SIG-M5 (cell line): ENCODE results near the gene TSHZ2.
"Not testable (repeated sequence)": the region's sequence is repeated elsewhere in the genome, so short reads cannot be mapped to it uniquely, and the experiment has no call there.

ENCODE experiments used
- DNase-seq: peaks from one replicate; lab custom pipeline; 2025; lab: John Stamatoyannopoulos, UW

The TSHZ2 gene

GRCh38 chr20:53387983-53388675 lies 416.0 kb downstream of the TSHZ2 start:
- no peak for DNase-seq

- no peak for DNase-seq
Measured at GRCh38 chr20:53389516-53390300, 417.6 kb downstream of the TSHZ2 start.

GRCh38 chr20:53390770-53391169 lies 418.6 kb downstream of the TSHZ2 start:
- DNase-seq = no peak

- DNase-seq = no peak
Measured at GRCh38 chr20:53394433-53394832, 422.3 kb downstream of the TSHZ2 start.

GRCh38 chr20:53395188-53395923 lies 423.2 kb downstream of the TSHZ2 start:
- no peak for DNase-seq

- DNase-seq = no peak
Measured at GRCh38 chr20:53399083-53399482, 426.9 kb downstream of the TSHZ2 start.

- DNase-seq = no peak
Measured at GRCh38 chr20:53399592-53400335, 427.6 kb downstream of the TSHZ2 start.

GRCh38 chr20:53402233-53403005 lies 430.3 kb downstream of the TSHZ2 start:
- no peak for DNase-seq

GRCh38 chr20:53403029-53403428 lies 430.9 kb downstream of the TSHZ2 start:
- no peak for DNase-seq

GRCh38 chr20:53405139-53405538 lies 433.0 kb downstream of the TSHZ2 start:
- DNase-seq = no peak

GRCh38 chr20:53406580-53406979 lies 434.4 kb downstream of the TSHZ2 start:
- DNase-seq = no peak

GRCh38 chr20:53408691-53409446 lies 436.7 kb downstream of the TSHZ2 start:
- DNase-seq = no peak

- no peak for DNase-seq
Measured at GRCh38 chr20:53409447-53409717, 437.2 kb downstream of the TSHZ2 start.

GRCh38 chr20:53411129-53411528 lies 439.0 kb downstream of the TSHZ2 start:
- no peak for DNase-seq

GRCh38 chr20:53411891-53412290 lies 439.7 kb downstream of the TSHZ2 start:
- no peak for DNase-seq

GRCh38 chr20:53412577-53413185 lies 440.5 kb downstream of the TSHZ2 start:
- DNase-seq = no peak

- DNase-seq = no peak
Measured at GRCh38 chr20:53413186-53413631, 441.1 kb downstream of the TSHZ2 start.

- DNase-seq = not testable (repeated sequence)
Measured at GRCh38 chr20:53413845-53414244, 441.7 kb downstream of the TSHZ2 start.

- no peak for DNase-seq
Measured at GRCh38 chr20:53419693-53420460, 447.7 kb downstream of the TSHZ2 start.

- no peak for DNase-seq
Measured at GRCh38 chr20:53421343-53421742, 449.2 kb downstream of the TSHZ2 start.
